HG03280 (cell line): ENCODE measurements around the gene FARSA.
"Not testable (repeated sequence)": the region's sequence is repeated elsewhere in the genome, so short reads cannot be mapped to it uniquely, and the experiment has no call there.

ENCODE experiments used
- ATAC-seq: cut with Tn5 transposase; IDR thresholded peaks from one replicate; pipeline ENCODE4 v1.9.1; 2021; ENCODE audit warnings: mild to moderate bottlenecking, moderate library complexity; ENCODE audit not compliant: unreplicated experiment

Gene FARSA

GRCh38 chr19:12954612-12954962 is 21.1 kb upstream of the FARSA start:
- ATAC-seq = no peak

DNA sequence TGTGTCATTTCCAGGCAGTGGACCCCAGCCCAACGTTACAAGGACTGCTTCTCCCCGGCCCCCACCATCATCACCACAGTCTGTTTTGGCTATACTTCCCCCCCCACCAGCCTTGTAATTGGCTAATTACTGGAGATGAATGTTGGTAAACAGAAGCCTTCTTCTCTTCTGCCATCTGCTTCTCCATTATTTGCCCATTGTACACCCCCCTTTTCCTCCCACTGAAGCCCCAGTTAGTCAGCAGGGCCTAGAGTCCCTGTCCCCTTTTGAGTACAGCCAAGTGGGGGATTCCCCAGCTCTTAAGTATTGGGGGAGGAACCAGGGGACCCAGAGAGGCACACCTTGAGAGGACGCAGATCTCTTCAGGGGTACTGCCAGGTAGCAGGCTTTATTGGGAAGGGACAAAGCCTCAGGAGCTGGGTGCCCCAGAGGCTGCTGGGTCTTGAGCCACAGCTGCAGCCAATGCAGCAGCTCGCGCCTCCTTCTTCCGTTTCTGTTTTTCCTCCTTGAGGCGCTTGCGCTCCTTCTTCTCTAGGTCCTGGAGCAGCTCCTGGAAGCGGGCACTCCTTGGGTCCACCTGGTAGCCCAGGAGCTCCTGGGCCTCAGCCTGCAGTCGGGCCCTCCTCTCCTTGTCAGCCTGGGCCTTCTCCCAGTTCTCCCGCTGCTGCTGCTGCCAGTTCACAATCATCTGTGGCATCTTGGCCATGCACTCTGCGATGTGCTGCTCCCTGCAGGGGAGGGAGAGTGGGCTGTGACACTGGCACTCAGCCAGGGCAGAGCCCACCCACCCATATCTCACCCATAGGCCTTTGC is 20.5 kb upstream of the FARSA start:
- ATAC-seq = no peak

GRCh38 chr19:12953138-12953798 is 19.8 kb upstream of the FARSA start:
- no peak for ATAC-seq

GRCh38 chr19:12952488-12953137 is 19.1 kb upstream of the FARSA start:
- no peak for ATAC-seq

- ATAC-seq = not testable (repeated sequence)
Observed at GRCh38 chr19:12952050-12952449, 18.5 kb upstream of the FARSA start.

DNA sequence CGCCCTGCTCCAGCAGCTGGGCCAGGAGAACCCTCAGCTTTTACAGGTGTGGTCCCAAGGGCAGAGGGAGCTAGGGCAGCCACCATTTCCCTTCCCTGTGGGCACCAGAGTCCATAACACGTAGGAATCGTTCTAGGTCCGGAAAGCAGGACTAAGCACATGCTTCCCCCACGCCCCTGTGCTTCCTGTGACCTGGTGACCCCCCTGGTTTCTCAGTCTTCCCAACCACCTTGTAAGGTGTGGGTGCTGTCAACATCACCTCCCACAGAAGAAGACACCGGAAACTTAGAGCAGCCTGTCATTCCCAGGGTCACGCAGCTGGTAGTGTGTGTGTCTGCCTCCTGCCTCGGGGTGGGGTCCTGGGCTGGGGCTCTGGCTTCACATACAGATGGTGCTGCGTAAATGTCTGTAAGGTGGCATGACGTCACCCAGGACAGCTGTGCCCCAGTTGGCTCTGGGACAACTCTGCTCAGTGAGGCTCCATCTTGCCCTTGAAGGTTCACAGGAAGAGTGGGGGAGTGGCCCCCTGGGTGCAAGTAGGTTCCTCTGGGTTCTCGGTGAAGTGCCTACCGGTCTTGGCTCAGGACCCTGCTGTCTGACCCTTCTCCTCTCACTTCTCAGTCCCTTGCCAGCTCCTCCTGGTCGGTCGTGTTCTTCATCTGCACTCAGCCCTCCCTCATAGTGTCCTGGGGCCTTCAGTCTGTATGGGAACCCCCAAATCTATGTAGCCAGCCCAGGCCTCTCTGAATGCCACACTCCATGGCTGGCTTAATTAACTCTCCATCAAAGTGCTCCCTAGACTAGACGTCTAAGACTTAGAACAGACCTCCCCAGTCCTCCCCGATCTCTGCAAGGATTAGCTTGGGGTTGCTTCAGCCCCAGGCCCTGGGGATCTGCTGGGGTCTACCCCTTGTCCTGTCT is 16.1 kb upstream of the FARSA start:
- no peak for ATAC-seq

- no peak for ATAC-seq
Observed at GRCh38 chr19:12948612-12949362, 15.3 kb upstream of the FARSA start.

DNA sequence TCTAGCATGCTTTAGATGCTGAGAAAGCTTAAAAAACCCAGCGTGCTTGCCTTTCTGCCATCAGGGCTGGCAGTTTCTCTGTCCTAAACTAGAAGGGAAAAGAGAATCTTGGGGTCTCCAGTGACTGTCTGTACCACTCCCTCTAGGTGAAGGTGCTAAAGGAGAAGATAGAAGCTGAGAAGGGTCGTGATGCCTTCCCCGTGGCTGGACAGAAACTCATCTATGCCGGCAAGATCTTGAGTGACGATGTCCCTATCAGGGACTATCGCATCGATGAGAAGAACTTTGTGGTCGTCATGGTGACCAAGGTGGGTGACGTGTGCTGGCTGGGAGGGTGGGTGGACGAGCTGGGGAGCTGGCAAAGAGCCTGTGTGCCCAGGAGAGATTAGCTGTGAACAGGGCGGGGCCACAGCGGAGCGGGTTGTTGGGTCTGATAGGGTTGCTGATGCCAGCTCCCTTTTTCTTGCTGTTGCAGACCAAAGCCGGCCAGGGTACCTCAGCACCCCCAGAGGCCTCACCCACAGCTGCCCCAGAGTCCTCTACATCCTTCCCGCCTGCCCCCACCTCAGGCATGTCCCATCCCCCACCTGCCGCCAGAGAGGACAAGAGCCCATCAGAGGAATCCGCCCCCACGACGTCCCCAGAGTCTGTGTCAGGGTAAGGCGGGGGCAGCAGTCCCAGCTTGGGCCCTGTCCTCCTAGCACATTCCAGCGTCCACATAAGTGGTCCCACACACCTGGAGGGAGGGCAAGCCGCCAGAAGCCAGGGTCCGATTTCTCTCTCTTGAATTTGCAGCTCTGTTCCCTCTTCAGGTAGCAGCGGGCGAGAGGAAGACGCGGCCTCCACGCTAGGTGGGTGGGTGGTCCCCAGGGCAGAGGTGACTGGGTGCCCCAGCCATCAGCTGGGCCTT is 14.4 kb upstream of the FARSA start:
- ATAC-seq = no peak

DNA sequence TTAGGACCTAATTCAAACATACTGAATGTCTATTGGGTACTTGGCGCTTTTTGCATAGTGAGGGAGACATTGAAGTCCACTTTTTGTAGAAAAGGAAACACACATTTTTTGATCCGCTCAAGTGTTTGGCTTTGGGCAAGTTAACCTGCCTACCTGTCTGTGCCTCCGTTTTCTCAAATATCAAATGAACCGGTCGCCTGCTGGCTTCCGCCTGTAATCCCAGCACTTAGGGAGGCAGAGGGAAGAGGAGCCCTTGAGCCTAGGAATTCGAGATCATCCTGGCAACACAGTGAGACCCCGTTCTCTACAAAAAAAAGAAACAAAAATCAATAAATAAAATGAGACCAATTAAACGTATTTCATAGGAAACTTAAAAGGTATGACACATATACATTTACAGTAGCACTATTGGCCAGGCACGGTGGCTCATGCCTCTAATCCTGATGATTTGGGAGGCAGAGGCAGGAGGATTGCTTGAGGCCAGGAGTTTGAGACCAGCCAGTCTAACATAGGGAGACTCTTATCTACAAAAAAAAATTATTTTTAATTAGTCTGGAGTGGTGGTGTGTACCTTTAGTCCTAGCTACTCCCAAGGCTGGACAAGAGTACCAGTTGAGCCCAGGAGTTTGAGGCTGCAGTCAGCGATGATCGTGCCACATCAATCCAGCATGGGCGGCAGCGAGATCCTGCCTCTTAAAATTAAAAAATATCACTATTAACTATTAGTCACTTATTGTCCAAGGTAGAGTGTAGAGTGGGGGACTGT is 13.4 kb upstream of the FARSA start:
- ATAC-seq = no peak

GRCh38 chr19:12946092-12946721 is 12.7 kb upstream of the FARSA start:
- peak; percentile 36 for ATAC-seq

GRCh38 chr19:12945479-12946091 is 12.1 kb upstream of the FARSA start, which contains the start of gene RAD23A:
Gene RAD23A, plus strand, starts transcription at chr19:12945862. Its CDS starts 87 bp downstream, at chr19:12945949.
- peak; percentile 81 for ATAC-seq

DNA sequence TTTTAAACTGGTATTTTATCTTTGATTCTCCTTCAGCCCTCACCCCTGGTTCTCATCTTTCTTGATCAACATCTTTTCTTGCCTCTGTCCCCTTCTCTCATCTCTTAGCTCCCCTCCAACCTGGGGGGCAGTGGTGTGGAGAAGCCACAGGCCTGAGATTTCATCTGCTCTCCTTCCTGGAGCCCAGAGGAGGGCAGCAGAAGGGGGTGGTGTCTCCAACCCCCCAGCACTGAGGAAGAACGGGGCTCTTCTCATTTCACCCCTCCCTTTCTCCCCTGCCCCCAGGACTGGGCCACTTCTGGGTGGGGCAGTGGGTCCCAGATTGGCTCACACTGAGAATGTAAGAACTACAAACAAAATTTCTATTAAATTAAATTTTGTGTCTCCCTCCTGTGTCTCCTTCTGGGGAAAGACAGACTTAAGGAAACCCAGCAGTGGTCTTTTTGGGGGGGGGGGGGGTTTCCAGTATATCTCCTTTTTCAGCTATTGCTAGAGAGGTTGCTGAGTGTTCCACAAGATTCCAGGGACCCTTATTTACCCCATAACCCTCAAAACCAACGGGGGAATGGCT is 10.7 kb upstream of the FARSA start:
- ATAC-seq = no peak

- ATAC-seq = no peak
Observed at GRCh38 chr19:12943437-12944044, 10.0 kb upstream of the FARSA start.

DNA sequence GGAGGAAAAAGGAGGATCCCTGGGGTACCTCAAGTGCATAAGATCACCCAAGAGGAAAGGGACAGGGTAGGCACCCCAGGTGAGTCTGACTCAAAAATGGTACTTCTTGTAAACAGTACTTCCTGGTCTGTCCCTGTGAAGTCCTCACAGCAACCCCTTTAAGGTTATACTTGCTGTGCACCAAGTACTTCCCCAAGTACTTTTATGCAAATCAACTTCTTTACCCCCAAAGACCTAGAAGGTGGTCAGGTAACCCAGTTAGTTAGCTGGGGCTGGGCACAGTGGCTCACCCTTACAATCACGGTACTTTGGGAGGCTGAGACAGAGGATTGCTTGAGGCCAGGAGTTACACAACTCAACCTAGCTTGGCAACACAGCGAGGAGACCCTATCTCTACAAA is 7.4 kb upstream of the FARSA start:
- ATAC-seq = no peak

GRCh38 chr19:12939975-12940423 is 6.5 kb upstream of the FARSA start:
- ATAC-seq = no peak

DNA sequence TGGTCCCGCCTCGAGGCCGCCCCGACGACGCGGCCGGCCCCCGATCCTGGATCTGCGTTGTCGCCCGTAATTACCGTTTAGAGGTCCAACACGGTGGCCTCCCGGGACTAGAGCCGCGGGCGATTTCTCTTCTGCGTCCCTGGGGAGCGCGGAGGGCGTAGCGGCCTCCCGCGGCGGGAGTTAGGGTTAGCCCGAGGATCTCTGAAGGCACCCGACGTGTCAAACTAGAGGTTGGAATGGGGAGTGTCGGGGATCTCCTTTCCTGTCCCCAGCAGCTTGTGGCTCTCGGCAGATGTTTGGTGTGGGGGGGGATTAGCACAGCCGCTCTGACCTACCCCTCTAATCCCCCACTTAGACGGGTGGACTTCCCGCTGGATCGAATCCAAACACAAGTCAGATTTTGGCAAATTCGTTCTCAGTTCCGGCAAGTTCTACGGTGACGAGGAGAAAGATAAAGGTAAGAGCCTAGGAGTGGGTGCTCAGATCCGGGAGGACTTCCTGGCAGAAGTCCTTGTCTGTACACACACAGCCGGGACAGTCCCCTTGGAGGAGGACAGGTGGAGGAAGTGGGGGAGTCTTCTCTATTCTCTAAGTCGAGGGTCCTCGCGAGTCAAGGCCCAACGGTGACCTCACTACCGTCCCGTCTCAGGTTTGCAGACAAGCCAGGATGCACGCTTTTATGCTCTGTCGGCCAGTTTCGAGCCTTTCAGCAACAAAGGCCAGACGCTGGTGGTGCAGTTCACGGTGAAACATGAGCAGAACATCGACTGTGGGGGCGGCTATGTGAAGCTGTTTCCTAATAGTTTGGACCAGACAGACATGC is 5.5 kb upstream of the FARSA start:
- peak; percentile 1 for ATAC-seq
